ENCODE measurements around the gene TMEM44.

GRCh38 chr3:194574639-194575483 is 58.4 kb downstream of the TMEM44 start:
- TF ChIP-seq CTCF (IDR thresholded peaks at IDR 0.05) (no peak), POLR2A (IDR thresholded peaks at IDR 0.05) (no peak)
